Measurements from ENCODE around the gene MPND.

MPND gene

DNA sequence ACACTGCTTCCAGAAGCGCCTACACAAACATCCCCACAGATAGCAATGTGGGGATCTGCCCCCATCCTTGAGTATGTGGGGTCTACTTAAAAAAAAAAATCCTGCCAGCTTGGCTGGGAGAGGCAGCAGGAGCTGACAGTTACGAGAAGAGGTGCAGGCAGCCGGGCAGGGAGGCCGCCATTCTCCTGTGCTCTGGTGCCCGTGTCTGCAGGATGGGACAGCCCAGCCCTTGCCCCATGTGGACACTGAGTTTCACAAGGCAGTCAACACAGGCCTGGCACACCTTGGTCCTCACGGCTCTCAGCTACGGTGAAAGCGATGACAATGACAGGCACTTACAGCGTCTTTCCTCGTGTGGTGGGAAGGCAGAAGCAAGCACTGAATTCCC lies 24.0 kb downstream of the MPND start:
- peaks cover 9 to 52% of the 10 kb centered on the region in 2 experiments; a peak in 2 of 3 replicates for H3K36me3 ChIP-seq (ENCODE audit: control insufficient read depth in 2 of 2, insufficient read depth in 1 of 2, low read length in 2 of 2)
- no peaks in the 10 kb centered on the region for H3K9me3 ChIP-seq (ENCODE audit: control insufficient read depth, insufficient read depth, low read depth, low read length)
- no peak overlapping the region for H3K27ac ChIP-seq (ENCODE audit: extremely low read depth, low read depth, low read length)
- ChIA-PET CTCF (interaction anchor here (1.6 to 4.7 kb wide), 3 partner anchors 15 to 100 kb away, joined by 8 to 19 read pairs (median 14); partner anchors contain the start of gene SH3GL1), POLR2A (no interaction called here)
- no peak overlapping the region for H3K4me3 ChIP-seq (ENCODE audit: low read depth, low read length)
- TF ChIP-seq ZNF76 (tag by site-specific recombination; IDR thresholded peaks at IDR 0.05; ENCODE audit: borderline replicate concordance, low read depth): no peak
- H3K4me1 ChIP-seq (ENCODE audit: control insufficient read depth, insufficient read depth, low read length): 0 out of 2 replicates have a peak, but pooled peaks cover 5% of the 10 kb centered on the region

DNA sequence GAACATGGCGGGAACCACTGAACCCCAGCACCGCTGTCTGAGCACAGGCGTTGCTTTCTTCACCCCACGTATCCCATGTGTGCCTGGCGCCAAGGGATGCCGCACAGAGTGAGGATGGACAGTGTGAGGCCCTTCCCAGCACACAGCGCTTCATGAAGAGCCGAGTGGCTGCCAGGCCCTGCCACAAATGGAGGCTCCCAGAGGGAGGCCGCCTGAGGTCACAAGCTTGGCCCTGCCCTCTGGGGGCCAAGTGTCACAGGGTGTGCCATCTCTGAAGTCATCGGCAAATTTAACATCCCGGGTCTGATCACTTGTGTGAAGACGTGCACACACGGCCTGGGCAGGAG lies 24.4 kb downstream of the MPND start:
- ChIA-PET POLR2A (interaction anchor here (0.8 to 1.0 kb wide), 2 partner anchors 25 to 104 kb away, joined by 3 to 5 read pairs; partner anchors contain the start of gene MPND), CTCF (interaction anchor here (3.9 to 4.7 kb wide), 2 partner anchors 15 to 100 kb away, joined by 14 to 19 read pairs; no protein-coding TSS in a partner anchor)
- TF ChIP-seq REPIN1 (tag by site-specific recombination; IDR thresholded peaks at IDR 0.05; ENCODE audit: low read depth): no peak
- no peak for TF ChIP-seq ZNF701 (tag by site-specific recombination; IDR thresholded peaks at IDR 0.05)
- TF ChIP-seq ZNF23 (tag by site-specific recombination; IDR thresholded peaks at IDR 0.05; ENCODE audit: borderline replicate concordance): no peak
- TF ChIP-seq, protein P1, sequence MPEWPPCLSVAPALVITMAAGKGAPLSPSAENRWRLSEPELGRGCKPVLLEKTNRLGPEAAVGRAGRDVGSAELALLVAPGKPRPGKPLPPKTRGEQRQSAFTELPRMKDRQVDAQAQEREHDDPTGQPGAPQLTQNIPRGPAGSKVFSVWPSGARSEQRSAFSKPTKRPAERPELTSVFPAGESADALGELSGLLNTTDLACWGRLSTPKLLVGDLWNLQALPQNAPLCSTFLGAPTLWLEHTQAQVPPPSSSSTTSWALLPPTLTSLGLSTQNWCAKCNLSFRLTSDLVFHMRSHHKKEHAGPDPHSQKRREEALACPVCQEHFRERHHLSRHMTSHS (tag by site-specific recombination; IDR thresholded peaks at IDR 0.05): no peak
- no peak for TF ChIP-seq ZNF548 (tag by site-specific recombination; IDR thresholded peaks at IDR 0.05)
- TF ChIP-seq KLF1 (tag by site-specific recombination; IDR thresholded peaks at IDR 0.05): 0 out of 2 replicates have a peak, but pooled peaks have one; percentile 9
- TF ChIP-seq SALL2 (tag by site-specific recombination; IDR thresholded peaks at IDR 0.05; ENCODE audit: borderline replicate concordance): no peak
- TF ChIP-seq ZIC2 (tag by site-specific recombination; IDR thresholded peaks at IDR 0.05): 0 out of 2 replicates have a peak, but pooled peaks have one; percentile 9
- peaks cover 9 to 48% of the 10 kb centered on the region in 2 experiments; a peak in 2 of 3 replicates for H3K36me3 ChIP-seq (ENCODE audit: control insufficient read depth in 2 of 2, insufficient read depth in 1 of 2, low read length in 2 of 2)
- H3K9me3 ChIP-seq (ENCODE audit: control insufficient read depth, insufficient read depth, low read depth, low read length): no peaks in the 10 kb centered on the region
- H3K4me1 ChIP-seq (ENCODE audit: control insufficient read depth, insufficient read depth, low read length): 0 out of 2 replicates have a peak, but pooled peaks cover 5% of the 10 kb centered on the region
- no peak overlapping the region for H3K4me3 ChIP-seq (ENCODE audit: low read depth, low read length)
- no peak overlapping the region for H3K27ac ChIP-seq (ENCODE audit: extremely low read depth, low read depth, low read length)

DNA sequence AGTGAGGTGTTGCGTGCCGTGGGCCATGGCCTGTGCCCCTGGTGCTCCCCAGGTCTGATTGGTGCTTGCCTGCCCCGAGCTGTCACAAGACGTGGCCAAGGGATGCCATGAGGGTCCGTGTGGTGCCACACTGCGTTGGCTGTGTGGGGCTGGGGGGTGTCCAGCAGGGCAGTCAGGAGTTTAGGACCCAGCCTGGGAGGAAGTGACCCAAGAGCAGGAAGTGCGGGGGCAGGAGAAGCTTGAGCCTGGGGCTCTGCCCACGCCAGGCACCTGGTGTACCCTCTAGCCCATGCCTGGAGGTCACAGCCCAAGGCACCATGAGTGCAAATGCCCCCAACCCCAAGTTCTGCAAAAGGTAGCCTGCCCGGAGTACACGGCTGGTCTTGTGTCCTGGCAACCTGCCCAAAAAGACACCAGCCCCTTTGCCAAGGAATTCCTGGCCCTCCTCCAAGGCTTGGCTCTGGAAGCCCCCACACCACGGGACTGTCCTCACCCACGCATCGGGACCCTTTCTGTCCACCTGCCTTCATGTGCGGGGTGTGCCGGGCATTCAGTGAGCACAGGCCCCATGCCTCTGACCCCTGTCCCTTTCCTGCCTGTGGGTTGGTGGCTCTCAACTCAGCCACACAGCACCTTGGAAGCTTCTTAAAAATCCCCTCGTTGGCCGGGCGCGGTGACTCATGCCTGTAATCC lies 24.9 kb downstream of the MPND start:
- POLR2A ChIA-PET: interaction anchor here (0.8 to 1.0 kb wide), 2 partner anchors 25 to 103 kb away, joined by 3 to 5 read pairs; partner anchors contain the start of gene MPND
- peaks cover 9 to 43% of the 10 kb centered on the region in 2 experiments; a peak in 2 of 3 replicates for H3K36me3 ChIP-seq (ENCODE audit: control insufficient read depth in 2 of 2, insufficient read depth in 1 of 2, low read length in 2 of 2)
- CTCF ChIA-PET: interaction anchor here (3.9 to 4.7 kb wide), 2 partner anchors 16 to 101 kb away, joined by 14 to 19 read pairs; no protein-coding TSS in a partner anchor
- no peak overlapping the region for H3K27ac ChIP-seq (ENCODE audit: extremely low read depth, low read depth, low read length)
- H3K4me3 ChIP-seq (ENCODE audit: low read depth, low read length): no peak overlapping the region
- no peaks in the 10 kb centered on the region for H3K9me3 ChIP-seq (ENCODE audit: control insufficient read depth, insufficient read depth, low read depth, low read length)
- 0 out of 2 replicates have a peak, but pooled peaks cover 5% of the 10 kb centered on the region for H3K4me1 ChIP-seq (ENCODE audit: control insufficient read depth, insufficient read depth, low read length)
- no peak for TF ChIP-seq SP3 (tag by site-specific recombination; IDR thresholded peaks at IDR 0.05)
- no peak for TF ChIP-seq ZNF132 (tag by site-specific recombination; IDR thresholded peaks at IDR 0.05; ENCODE audit: borderline replicate concordance)
- no peak for TF ChIP-seq ZNF24 (tag by site-specific recombination; IDR thresholded peaks at IDR 0.05)
- no peak for TF ChIP-seq MZF1 (tag by site-specific recombination; IDR thresholded peaks at IDR 0.05; ENCODE audit: borderline replicate concordance)
- TF ChIP-seq FEZF1 (tag by site-specific recombination; IDR thresholded peaks at IDR 0.05): no peak
- TF ChIP-seq ZNF423 (tag by site-specific recombination; IDR thresholded peaks at IDR 0.05): no peak
- TF ChIP-seq, protein P2, sequence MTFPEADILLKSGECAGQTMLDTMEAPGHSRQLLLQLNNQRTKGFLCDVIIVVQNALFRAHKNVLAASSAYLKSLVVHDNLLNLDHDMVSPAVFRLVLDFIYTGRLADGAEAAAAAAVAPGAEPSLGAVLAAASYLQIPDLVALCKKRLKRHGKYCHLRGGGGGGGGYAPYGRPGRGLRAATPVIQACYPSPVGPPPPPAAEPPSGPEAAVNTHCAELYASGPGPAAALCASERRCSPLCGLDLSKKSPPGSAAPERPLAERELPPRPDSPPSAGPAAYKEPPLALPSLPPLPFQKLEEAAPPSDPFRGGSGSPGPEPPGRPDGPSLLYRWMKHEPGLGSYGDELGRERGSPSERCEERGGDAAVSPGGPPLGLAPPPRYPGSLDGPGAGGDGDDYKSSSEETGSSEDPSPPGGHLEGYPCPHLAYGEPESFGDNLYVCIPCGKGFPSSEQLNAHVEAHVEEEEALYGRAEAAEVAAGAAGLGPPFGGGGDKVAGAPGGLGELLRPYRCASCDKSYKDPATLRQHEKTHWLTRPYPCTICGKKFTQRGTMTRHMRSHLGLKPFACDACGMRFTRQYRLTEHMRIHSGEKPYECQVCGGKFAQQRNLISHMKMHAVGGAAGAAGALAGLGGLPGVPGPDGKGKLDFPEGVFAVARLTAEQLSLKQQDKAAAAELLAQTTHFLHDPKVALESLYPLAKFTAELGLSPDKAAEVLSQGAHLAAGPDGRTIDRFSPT (tag by site-specific recombination; IDR thresholded peaks at IDR 0.05): peak; percentile 50; the same call in 1 of the 2 replicates
- no peak for TF ChIP-seq ZNF138 (tag by site-specific recombination; IDR thresholded peaks at IDR 0.05; ENCODE audit: borderline replicate concordance)
- TF ChIP-seq, protein P1 (tag by site-specific recombination; IDR thresholded peaks at IDR 0.05): no peak
- TF ChIP-seq ZNF791 (tag by site-specific recombination; IDR thresholded peaks at IDR 0.05): no peak
- peak; percentile 44 for TF ChIP-seq ZFHX2 (tag by site-specific recombination; conservative IDR thresholded peaks at IDR 0.05)
- no peak for TF ChIP-seq SALL2 (tag by site-specific recombination; IDR thresholded peaks at IDR 0.05; ENCODE audit: borderline replicate concordance)
- no peak for TF ChIP-seq ZNF416 (tag by site-specific recombination; IDR thresholded peaks at IDR 0.05)
- no peak for TF ChIP-seq ZNF23 (tag by site-specific recombination; IDR thresholded peaks at IDR 0.05; ENCODE audit: borderline replicate concordance)
- no peak for TF ChIP-seq ZNF248 (tag by site-specific recombination; IDR thresholded peaks at IDR 0.05)
- TF ChIP-seq ZNF558 (tag by site-specific recombination; IDR thresholded peaks at IDR 0.05): no peak
- TF ChIP-seq, protein P3, sequence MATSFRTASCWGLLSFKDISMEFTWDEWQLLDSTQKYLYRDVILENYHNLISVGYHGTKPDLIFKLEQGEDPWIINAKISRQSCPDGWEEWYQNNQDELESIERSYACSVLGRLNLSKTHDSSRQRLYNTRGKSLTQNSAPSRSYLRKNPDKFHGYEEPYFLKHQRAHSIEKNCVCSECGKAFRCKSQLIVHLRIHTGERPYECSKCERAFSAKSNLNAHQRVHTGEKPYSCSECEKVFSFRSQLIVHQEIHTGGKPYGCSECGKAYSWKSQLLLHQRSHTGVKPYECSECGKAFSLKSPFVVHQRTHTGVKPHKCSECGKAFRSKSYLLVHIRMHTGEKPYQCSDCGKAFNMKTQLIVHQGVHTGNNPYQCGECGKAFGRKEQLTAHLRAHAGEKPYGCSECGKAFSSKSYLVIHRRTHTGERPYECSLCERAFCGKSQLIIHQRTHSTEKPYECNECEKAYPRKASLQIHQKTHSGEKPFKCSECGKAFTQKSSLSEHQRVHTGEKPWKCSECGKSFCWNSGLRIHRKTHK (tag by site-specific recombination; IDR thresholded peaks at IDR 0.05): no peak
- TF ChIP-seq ZNF175 (tag by site-specific recombination; IDR thresholded peaks at IDR 0.05): no peak
- TF ChIP-seq KLF1 (tag by site-specific recombination; IDR thresholded peaks at IDR 0.05): no peak
- TF ChIP-seq ZIC2 (tag by site-specific recombination; IDR thresholded peaks at IDR 0.05): 0 out of 2 replicates have a peak, but pooled peaks have one; percentile 4

Data from HEK293 (cell line).